ENCODE data around the gene SUN3. TPM values are rescaled to one million over a fixed set of nuclear protein-coding genes. Genes with fewer than 3 reads are reported as not detected.

Gene SUN3
- total RNA-seq, 2 experiments from 2014 or later, result not detected

DNA sequence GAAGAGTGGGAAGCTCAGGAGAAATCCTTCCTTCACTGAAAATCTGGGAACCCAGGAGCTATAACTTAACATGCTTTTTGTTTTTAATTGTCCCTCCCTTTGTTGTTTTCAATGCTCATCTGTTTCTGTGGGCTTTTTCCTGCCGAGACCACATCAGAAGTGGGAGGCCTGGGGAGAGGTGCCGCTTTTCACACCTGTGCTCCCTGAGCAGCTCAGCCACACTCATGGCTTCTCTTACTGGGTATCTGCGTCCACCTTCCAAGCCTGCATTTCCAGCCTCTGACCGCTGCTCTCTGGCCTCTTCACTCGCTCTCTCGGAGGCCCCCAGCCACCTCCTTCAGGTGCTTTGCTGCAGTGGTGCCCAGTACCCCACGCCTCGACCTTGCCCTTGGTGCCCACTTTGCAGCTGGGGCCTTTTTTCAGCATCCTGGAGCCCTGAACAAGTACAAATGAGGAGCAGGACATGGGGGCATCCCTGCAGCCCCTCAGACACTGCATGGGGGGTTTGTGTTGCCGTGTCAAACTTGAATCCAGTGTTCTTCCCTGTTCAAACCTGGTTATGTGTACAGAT is 16.4 kb upstream of the SUN3 start:
- Mint-ChIP-seq H3K9me3 (no peaks in the 10 kb centered on the region), H3K27me3 (no peaks in the 10 kb centered on the region), H3K4me3 (no peak overlapping the region), H3K4me1 (ENCODE audit: low read depth) (peaks cover 42% of the 10 kb centered on the region), H3K27ac (no peak overlapping the region), H3K36me3 (no peaks in the 10 kb centered on the region)
- intact Hi-C loops (cut with micrococcal nuclease), result no loop called here
- ChIA-PET POLR2A (no interaction called here), CTCF (interaction anchor here (1.9 kb wide), 1 partner anchor 53 kb away, joined by 5 read pairs; no protein-coding TSS in a partner anchor)
- no peak for DNase-seq

DNA sequence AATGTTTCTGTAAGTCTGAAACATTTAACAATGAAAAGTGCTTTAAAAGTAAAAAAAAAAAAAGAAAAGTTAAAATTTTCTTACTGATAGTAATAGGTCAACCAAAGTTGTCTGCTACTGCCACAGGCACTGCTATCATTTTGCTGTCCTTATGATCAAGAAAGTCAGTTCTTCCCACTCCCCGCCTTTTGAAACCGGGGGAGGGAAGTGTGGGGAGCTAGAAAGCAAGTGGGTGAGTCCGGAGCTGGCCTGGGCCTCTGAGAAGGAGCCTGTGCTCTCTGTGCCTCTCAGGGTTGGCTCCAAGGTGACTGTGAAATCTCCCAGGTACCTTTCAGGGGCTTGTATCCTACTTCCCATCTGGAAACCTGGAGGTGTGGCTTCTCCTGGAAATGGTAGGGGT is 13.7 kb upstream of the SUN3 start:
- Mint-ChIP-seq H3K27ac (no peak overlapping the region), H3K9me3 (no peaks in the 10 kb centered on the region), H3K27me3 (no peaks in the 10 kb centered on the region), H3K36me3 (no peaks in the 10 kb centered on the region), H3K4me3 (no peak overlapping the region), H3K4me1 (ENCODE audit: low read depth) (peaks cover 42% of the 10 kb centered on the region)
- ChIA-PET POLR2A (interaction anchor here (0.8 to 1.1 kb wide), 2 partner anchors 42 to 46 kb away, joined by 3 to 4 read pairs; no protein-coding TSS in a partner anchor), CTCF (interaction anchor here (1.0 kb wide), 1 partner anchor 51 kb away, joined by 3 read pairs; no protein-coding TSS in a partner anchor)
- intact Hi-C loops (cut with micrococcal nuclease), result no loop called here
- peak; percentile 24 for DNase-seq

DNA sequence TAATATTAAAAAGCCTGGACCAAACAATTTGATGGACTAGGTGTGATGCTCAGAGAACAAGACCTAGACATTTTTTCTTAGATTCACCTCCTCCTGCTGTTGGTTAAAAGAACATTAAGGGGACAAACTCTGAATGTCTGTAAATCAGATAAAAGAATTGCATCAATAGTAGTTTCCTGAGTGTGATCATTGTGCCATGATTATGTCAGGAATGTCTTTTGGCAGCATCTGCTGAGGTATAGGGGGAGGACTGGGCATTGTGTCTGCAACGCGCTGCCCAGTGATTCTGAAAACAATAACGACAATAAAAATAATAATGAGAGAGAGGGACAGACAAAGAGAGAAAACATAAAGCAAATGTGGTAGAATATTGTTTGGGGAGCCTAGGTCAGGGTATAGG is 13.3 kb upstream of the SUN3 start:
- H3K9me3 Mint-ChIP-seq, result no peaks in the 10 kb centered on the region
- ChIA-PET CTCF (interaction anchor here (1.4 kb wide), 1 partner anchor 53 kb away, joined by 4 read pairs; no protein-coding TSS in a partner anchor), POLR2A (interaction anchor here (0.8 to 1.1 kb wide), 2 partner anchors 43 to 46 kb away, joined by 3 to 4 read pairs; no protein-coding TSS in a partner anchor)
- DNase-seq, result no peak
- H3K4me3 Mint-ChIP-seq, result no peak overlapping the region
- no peaks in the 10 kb centered on the region for H3K27me3 Mint-ChIP-seq
- peaks cover 42% of the 10 kb centered on the region for H3K4me1 Mint-ChIP-seq (ENCODE audit: low read depth)
- no peaks in the 10 kb centered on the region for H3K36me3 Mint-ChIP-seq
- intact Hi-C loops (cut with micrococcal nuclease), result no loop called here
- H3K27ac Mint-ChIP-seq, result peak overlapping the region; percentile 73

DNA sequence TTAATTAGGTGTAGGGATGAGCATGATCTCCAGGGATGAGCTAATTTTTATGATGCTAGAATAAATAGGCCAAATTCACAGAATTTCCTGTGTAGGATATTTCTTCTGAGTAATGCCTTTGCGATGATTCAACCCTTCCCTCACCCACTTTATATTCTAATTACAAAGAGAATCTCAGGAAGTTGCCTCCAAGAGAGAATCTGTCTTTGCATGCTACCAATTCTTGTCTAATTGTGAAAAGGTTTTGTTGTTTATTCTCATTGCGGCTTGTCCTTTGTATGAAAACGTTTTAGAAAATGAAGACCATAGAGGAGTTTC is 12.7 kb upstream of the SUN3 start:
- no peaks in the 10 kb centered on the region for H3K9me3 Mint-ChIP-seq
- peaks cover 3% of the 10 kb centered on the region for H3K27me3 Mint-ChIP-seq
- no peak for DNase-seq
- ChIA-PET POLR2A (interaction anchor here (0.8 to 1.4 kb wide), 3 partner anchors 41 to 47 kb away, joined by 3 to 4 read pairs (median 3); no protein-coding TSS in a partner anchor), CTCF (interaction anchor here (0.6 to 1.4 kb wide), 3 partner anchors 43 to 69 kb away, joined by 3 to 4 read pairs (median 3); no protein-coding TSS in a partner anchor)
- H3K27ac Mint-ChIP-seq, result peak overlapping the region; percentile 73
- H3K36me3 Mint-ChIP-seq, result no peaks in the 10 kb centered on the region
- H3K4me3 Mint-ChIP-seq, result no peak overlapping the region
- H3K4me1 Mint-ChIP-seq (ENCODE audit: low read depth), result peaks cover 42% of the 10 kb centered on the region
- intact Hi-C loops (cut with micrococcal nuclease), result loop anchor here (1.0 kb wide), 2 partner anchors 44 to 56 kb away; no protein-coding TSS in a partner anchor

DNA sequence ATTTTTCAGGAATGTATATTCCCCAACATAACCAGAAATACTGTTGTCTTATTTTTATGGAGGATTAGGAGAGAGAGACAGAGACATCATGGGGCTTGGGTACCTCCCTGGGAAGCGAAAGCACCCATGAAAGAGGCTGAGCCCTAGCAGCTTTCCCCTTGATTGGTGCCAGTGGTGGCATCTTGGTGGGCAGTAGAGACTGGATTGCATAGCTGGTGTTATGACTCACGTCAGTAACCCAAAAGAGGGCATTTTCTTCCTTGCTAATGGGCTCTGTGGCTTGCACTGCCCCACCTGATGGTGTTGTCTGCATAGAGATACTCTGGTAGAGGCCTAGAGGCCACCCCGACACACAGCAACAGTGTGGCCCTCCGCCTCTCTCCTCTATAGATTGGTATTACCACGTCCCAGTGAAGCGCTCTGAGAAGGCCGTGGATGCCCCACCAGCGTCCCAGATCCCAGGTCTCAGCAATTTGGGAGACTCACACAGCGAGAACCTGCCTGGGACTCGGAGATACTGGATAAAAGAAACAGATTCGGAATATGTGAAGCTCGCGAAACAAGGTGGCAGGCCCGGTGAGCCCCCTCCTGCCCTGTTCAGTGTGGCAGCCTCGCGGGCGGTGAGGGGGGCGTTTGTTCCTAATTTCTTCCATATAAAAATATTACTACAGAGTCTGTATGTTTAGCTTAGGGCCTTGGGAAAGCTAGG is 12.2 kb upstream of the SUN3 start:
- peaks cover 40% of the 10 kb centered on the region for H3K4me1 Mint-ChIP-seq (ENCODE audit: low read depth)
- CTCF ChIA-PET, result interaction anchor here (0.6 to 1.4 kb wide), 3 partner anchors 44 to 69 kb away, joined by 3 to 4 read pairs (median 3); no protein-coding TSS in a partner anchor
- H3K27me3 Mint-ChIP-seq, result peaks cover 8% of the 10 kb centered on the region
- peak overlapping the region; percentile 73 for H3K27ac Mint-ChIP-seq
- no peak overlapping the region for H3K4me3 Mint-ChIP-seq
- no peaks in the 10 kb centered on the region for H3K9me3 Mint-ChIP-seq
- intact Hi-C loops (cut with micrococcal nuclease), result loop anchor here (1.0 kb wide), 2 partner anchors 44 to 56 kb away; no protein-coding TSS in a partner anchor
- DNase-seq, result no peak
- no peaks in the 10 kb centered on the region for H3K36me3 Mint-ChIP-seq
- POLR2A ChIA-PET, result interaction anchor here (0.8 to 1.4 kb wide), 3 partner anchors 41 to 47 kb away, joined by 3 to 4 read pairs (median 3); no protein-coding TSS in a partner anchor

DNA sequence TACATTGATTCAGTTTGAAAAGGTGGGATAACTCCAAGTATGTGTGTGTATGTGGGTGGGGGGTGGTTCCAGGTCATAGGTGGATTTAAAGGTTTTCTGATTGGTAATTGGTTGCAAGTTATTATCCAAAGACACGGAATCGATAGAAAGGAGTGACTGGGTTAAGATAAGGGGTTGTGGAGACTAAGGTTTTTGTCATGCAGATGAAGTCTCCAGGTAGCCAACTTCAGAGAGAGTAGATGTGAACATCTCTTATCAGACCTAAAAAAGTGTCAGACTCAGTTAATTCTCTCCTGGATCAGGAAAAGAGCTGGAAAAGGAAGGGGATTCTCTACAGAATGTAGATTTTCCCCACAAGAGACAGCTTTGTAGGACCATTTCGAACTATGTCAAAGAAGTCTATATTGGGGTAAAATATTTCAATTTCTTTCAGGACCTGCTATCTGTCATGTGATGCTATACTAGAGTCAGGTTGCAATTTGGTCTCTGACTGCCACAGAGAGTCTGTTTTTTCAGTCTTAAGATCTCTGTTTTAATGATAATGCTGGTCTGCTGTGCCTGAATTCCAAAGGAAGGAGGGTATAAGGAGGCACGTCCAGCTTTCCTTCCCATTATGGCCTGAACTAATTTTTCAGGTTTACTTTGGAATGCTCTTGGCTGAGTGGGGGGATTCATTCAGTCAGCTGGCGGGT is 10.1 kb upstream of the SUN3 start:
- ChIA-PET POLR2A (interaction anchor here (1.0 kb wide), 1 partner anchor 50 kb away, joined by 4 read pairs; the partner anchor contains the start of gene UPP1), CTCF (no interaction called here)
- Mint-ChIP-seq H3K9me3 (no peaks in the 10 kb centered on the region), H3K27me3 (peaks cover 12% of the 10 kb centered on the region), H3K36me3 (no peaks in the 10 kb centered on the region), H3K27ac (no peak overlapping the region), H3K4me3 (no peak overlapping the region), H3K4me1 (ENCODE audit: low read depth) (peaks cover 34% of the 10 kb centered on the region)
- no peak for DNase-seq
- intact Hi-C loops (cut with micrococcal nuclease), result no loop called here

DNA sequence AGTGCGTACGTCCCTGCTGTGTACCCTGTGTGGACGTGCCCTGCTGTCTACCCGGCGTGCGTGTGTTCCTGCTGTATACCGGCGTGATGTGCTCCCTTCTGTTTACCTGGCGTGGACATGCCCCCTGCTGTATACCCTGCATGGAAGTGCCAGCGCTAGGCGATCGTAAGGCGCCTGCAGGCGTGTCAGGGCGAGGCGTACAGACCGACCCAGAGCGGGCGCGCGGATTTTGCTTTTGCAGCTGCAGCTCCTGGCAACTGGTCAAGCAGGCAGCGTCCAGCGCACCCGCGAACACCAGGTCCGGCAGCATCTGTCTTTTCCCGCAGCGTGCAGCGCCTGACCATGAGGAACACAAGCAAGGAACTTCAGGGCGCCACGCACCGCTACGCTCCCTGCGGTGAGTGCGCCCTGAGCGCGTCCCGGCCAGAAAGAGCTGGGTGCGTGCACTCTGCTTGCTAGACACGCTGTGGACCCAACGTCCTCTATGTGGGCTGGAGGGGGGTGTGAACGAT is 7.1 kb upstream of the SUN3 start:
- H3K27ac Mint-ChIP-seq, result no peak overlapping the region
- H3K4me3 Mint-ChIP-seq, result peak overlapping the region; percentile 78
- CTCF ChIA-PET, result interaction anchor here (0.6 to 3.6 kb wide), 3 partner anchors 49 to 74 kb away, joined by 3 to 19 read pairs (median 7); no protein-coding TSS in a partner anchor
- intact Hi-C loops (cut with micrococcal nuclease), result loop anchor here (1.0 kb wide), 4 partner anchors 45 to 74 kb away; partner anchors contain the start of gene UPP1
- POLR2A ChIA-PET, result no interaction called here
- peaks cover 14% of the 10 kb centered on the region for H3K4me1 Mint-ChIP-seq (ENCODE audit: low read depth)
- no peak for DNase-seq
- H3K9me3 Mint-ChIP-seq, result no peaks in the 10 kb centered on the region
- no peaks in the 10 kb centered on the region for H3K36me3 Mint-ChIP-seq
- peaks cover 15% of the 10 kb centered on the region for H3K27me3 Mint-ChIP-seq

DNA sequence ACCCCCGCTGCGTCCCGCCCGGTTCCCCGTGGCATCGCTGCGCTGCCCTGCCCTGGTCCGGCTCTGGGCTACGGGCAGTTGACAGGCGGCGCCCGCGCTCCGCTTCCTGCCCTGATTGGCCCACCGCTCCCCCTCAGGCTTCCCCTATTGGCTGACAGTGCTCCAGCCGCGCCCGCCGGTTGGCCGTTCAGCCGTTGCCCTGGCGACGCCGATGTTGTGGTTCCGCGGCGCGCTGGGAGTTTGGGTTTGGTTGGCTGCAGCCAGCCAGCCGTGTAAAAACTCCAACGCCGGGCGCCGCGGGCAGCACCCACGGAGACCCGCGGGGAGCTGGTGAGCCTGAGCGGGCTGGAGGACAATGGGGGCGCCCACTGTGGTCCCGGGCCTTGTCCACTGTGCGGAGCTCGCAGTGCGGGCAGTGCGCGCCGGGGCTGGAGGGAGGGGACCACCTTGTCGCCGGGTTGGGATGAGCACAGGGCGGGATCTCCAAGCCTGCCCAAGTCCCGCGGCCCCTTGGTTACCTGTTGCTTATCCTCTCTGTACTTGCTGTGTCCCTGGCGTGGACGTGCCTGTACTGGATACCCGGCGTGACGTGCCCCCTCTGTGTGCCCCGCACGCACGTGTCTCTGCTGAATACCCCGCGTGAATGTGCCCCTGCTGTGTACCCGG is 6.5 kb upstream of the SUN3 start, which contains the start of gene C7orf57:
C7orf57 (plus strand) TSS at position 243 of the 666 bp plus-strand sequence. CDS start 766 bp downstream, outside the sequence.
- ChIA-PET POLR2A (no interaction called here), CTCF (interaction anchor here (2.1 to 3.6 kb wide), 2 partner anchors 50 to 74 kb away, joined by 7 to 19 read pairs; no protein-coding TSS in a partner anchor)
- no peaks in the 10 kb centered on the region for H3K9me3 Mint-ChIP-seq
- intact Hi-C loops (cut with micrococcal nuclease), result loop anchor here (1.0 kb wide), 4 partner anchors 44 to 75 kb away; partner anchors contain the start of gene UPP1
- H3K4me1 Mint-ChIP-seq (ENCODE audit: low read depth), result peaks cover 9% of the 10 kb centered on the region
- H3K36me3 Mint-ChIP-seq, result no peaks in the 10 kb centered on the region
- peak; percentile 91 for DNase-seq
- peak within 1 kb of the TSS; percentile 78 for H3K4me3 Mint-ChIP-seq
- peaks cover 15% of the 10 kb centered on the region for H3K27me3 Mint-ChIP-seq
- H3K27ac Mint-ChIP-seq, result no peak within 1 kb of the TSS

DNA sequence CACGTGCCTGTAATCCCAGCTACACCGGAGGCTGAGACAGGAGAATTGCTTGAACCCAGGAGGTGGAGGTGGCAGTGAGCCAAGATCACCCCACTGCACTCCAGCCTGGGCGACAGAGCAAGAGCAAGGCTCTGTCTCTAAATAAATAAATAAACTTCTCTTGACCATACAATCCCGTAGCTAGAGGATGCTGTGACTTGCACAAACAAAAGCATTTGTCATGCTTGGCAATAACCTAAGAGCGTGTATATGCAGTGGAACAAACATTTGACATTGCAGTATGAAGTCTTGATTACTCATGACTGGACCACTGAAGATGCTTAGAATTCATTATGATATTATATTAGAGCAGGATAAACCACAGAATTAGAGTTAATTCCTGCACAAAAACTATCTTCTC is 5.0 kb upstream of the SUN3 start:
- CTCF ChIA-PET, result interaction anchor here (1.3 to 3.6 kb wide), 2 partner anchors 42 to 76 kb away, joined by 6 to 19 read pairs; no protein-coding TSS in a partner anchor
- POLR2A ChIA-PET, result no interaction called here
- intact Hi-C loops (cut with micrococcal nuclease), result no loop called here

DNA sequence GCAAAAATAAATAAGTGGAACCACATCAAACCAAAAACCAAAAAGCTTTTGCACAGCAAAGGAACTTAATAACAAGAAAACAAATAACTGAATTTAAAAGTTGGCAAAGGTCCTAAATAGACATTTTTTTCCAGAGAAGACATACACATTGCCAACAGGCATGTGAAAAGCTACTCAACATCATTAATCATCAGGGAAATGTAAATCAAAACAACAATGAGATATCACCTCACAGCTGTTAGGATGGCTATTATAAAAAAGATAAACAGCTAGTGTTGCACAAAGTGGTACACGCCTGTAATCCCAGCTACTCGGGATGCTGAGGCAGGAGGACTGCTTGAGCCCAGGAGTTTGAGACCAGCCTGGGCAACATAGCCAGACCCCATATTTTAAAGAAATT is 2.2 kb upstream of the SUN3 start:
- Mint-ChIP-seq H3K27ac (no peak overlapping the region), H3K4me3 (no peak overlapping the region), H3K27me3 (peaks cover 13% of the 10 kb centered on the region), H3K9me3 (no peaks in the 10 kb centered on the region), H3K4me1 (ENCODE audit: low read depth) (peaks cover 6% of the 10 kb centered on the region), H3K36me3 (no peaks in the 10 kb centered on the region)
- CTCF ChIA-PET, result interaction anchor here (0.6 to 1.1 kb wide), 2 partner anchors 77 to 87 kb away, joined by 3 read pairs; no protein-coding TSS in a partner anchor
- DNase-seq, result no peak
- POLR2A ChIA-PET, result no interaction called here
- intact Hi-C loops (cut with micrococcal nuclease), result no loop called here

More for the DNA sequence above, 5.0 kb upstream of the SUN3 start:
- no peak for DNase-seq
- peaks cover 16% of the 10 kb centered on the region for H3K27me3 Mint-ChIP-seq
- H3K36me3 Mint-ChIP-seq, result no peaks in the 10 kb centered on the region
- no peak overlapping the region for H3K27ac Mint-ChIP-seq
- peaks cover 9% of the 10 kb centered on the region for H3K4me1 Mint-ChIP-seq (ENCODE audit: low read depth)
- no peaks in the 10 kb centered on the region for H3K9me3 Mint-ChIP-seq
- no peak overlapping the region for H3K4me3 Mint-ChIP-seq

DNA sequence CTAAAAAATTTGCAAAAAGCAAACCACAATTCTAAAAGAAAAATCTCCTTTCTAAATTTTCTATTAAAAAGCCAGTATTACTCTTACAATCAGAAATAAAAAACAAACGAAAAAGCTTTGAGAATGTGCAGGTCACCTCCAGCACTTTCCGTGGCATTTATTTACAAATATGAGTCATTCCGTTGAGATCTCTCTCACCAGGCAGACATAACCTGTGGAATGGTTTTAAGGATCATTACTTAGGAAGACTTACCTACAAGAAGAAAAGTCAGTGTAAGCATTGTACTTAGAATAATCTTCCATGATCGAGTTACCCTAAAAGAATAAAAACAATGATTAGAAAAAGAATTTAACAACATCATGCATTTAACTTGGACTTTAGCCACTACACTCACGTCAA is 3.3 kb downstream of the SUN3 start:
- H3K4me1 Mint-ChIP-seq (ENCODE audit: low read depth), result no peaks in the 10 kb centered on the region
- H3K4me3 Mint-ChIP-seq, result no peak overlapping the region
- CTCF ChIA-PET, result no interaction called here

More for the DNA sequence above, 3.3 kb downstream of the SUN3 start:
- DNase-seq, result no peak
- POLR2A ChIA-PET, result no interaction called here
- Mint-ChIP-seq H3K27me3 (peaks cover 8% of the 10 kb centered on the region), H3K36me3 (peaks cover 2% of the 10 kb centered on the region), H3K9me3 (peaks cover 15% of the 10 kb centered on the region), H3K27ac (no peak overlapping the region)
- intact Hi-C loops (cut with micrococcal nuclease), result no loop called here
